Measurements from ENCODE around the gene NPC1. TPM values are rescaled to one million over a fixed set of nuclear protein-coding genes. Genes with fewer than 3 reads are reported as not detected.
"Not testable (repeated sequence)": the region's sequence is repeated elsewhere in the genome, so short reads cannot be mapped to it uniquely, and the experiment has no call there.

NPC1 gene
- 32.8 and 34.9 TPM in 2 replicates for total RNA-seq (2014; rRNA removed; shearing (Covaris generic))

GRCh38 chr18:23586249-23587196, at the start of gene NPC1:
Gene NPC1, minus strand, starts transcription at chr18:23586506. Its CDS starts 163 bp downstream, at chr18:23586343.
- DNase-seq (ENCODE audit: low spot score) = peak; percentile 93

GRCh38 chr18:23636071-23636399, 49.7 kb upstream of the NPC1 start:
- no peak for DNase-seq (ENCODE audit: low spot score)

- peak; percentile 46 for DNase-seq (ENCODE audit: low spot score)
Measured at GRCh38 chr18:23635283-23636070, 49.2 kb upstream of the NPC1 start.

- DNase-seq (ENCODE audit: low spot score) = no peak
Measured at GRCh38 chr18:23634692-23635091, 48.4 kb upstream of the NPC1 start.

- DNase-seq (ENCODE audit: low spot score) = no peak
Measured at GRCh38 chr18:23632615-23633014, 46.3 kb upstream of the NPC1 start.

- no peak for DNase-seq (ENCODE audit: low spot score)
Measured at GRCh38 chr18:23631746-23632145, 45.4 kb upstream of the NPC1 start.

- DNase-seq (ENCODE audit: low spot score) = no peak
Measured at GRCh38 chr18:23631312-23631711, 45.0 kb upstream of the NPC1 start.

GRCh38 chr18:23629444-23629946, 43.2 kb upstream of the NPC1 start:
- DNase-seq (ENCODE audit: low spot score) = peak; percentile 31

GRCh38 chr18:23627970-23628369, 41.7 kb upstream of the NPC1 start:
- DNase-seq (ENCODE audit: low spot score) = no peak

- peak; percentile 93 for DNase-seq (ENCODE audit: low spot score)
Measured at GRCh38 chr18:23627321-23627720, 41.0 kb upstream of the NPC1 start.

GRCh38 chr18:23626451-23627279, 40.4 kb upstream of the NPC1 start:
- peak; percentile 49 for DNase-seq (ENCODE audit: low spot score)

- no peak for DNase-seq (ENCODE audit: low spot score)
Measured at GRCh38 chr18:23623040-23623439, 36.7 kb upstream of the NPC1 start.

- no peak for DNase-seq (ENCODE audit: low spot score)
Measured at GRCh38 chr18:23619388-23619881, 33.1 kb upstream of the NPC1 start.

- DNase-seq (ENCODE audit: low spot score) = no peak
Measured at GRCh38 chr18:23618862-23619387, 32.6 kb upstream of the NPC1 start.

GRCh38 chr18:23617412-23618014, 31.2 kb upstream of the NPC1 start:
- DNase-seq (ENCODE audit: low spot score) = no peak

- no peak for DNase-seq (ENCODE audit: low spot score)
Measured at GRCh38 chr18:23616258-23616657, 30.0 kb upstream of the NPC1 start.

- no peak for DNase-seq (ENCODE audit: low spot score)
Measured at GRCh38 chr18:23614891-23615290, 28.6 kb upstream of the NPC1 start.

- no peak for DNase-seq (ENCODE audit: low spot score)
Measured at GRCh38 chr18:23614413-23614812, 28.1 kb upstream of the NPC1 start.

- not testable (repeated sequence) for DNase-seq (ENCODE audit: low spot score)
Measured at GRCh38 chr18:23613091-23613475, 26.8 kb upstream of the NPC1 start.

GRCh38 chr18:23612434-23613090, 26.3 kb upstream of the NPC1 start:
- DNase-seq (ENCODE audit: low spot score) = no peak
